ENCODE data around the gene LPA. TPM values are rescaled to one million over a fixed set of nuclear protein-coding genes. Genes with fewer than 3 reads are reported as not detected.
"Not testable (repeated sequence)": the region's sequence is repeated elsewhere in the genome, so short reads cannot be mapped to it uniquely, and the experiment has no call there.

LPA gene
- total RNA-seq, 4 donors from 2014 or later, result 0.22 to 1.2 (median 0.70) TPM

GRCh38 chr6:160679402-160679769, 15.3 kb upstream of the LPA start:
- Histone ChIP-seq H3K27ac (peak overlapping the region in 1 of 4 donors; percentile 32), H3K9me3 (no peaks in the 10 kb centered on the region), H3K27me3 (peaks cover 0 to 5% (median 0%) of the 10 kb centered on the region in 4 donors), H3K4me1 (peaks cover 0 to 14% (median 0%) of the 10 kb centered on the region in 3 donors), H3K4me3 (peak overlapping the region; percentile 31 to 53 (median 47)), H3K36me3 (no peaks in the 10 kb centered on the region)
- WGBS, 2 donors, result 3 to 10% methylated on average over 11 to 14 of the region's 14 CpGs
- peak in 3 of 6 experiments; percentile 13 to 47 (median 23) for TF ChIP-seq CTCF (IDR thresholded peaks at IDR 0.05)
- no peak for TF ChIP-seq POLR2A (IDR thresholded peaks at IDR 0.05)
- intact Hi-C loops (cut with DNase I), result no loop called here
- no peak for DNase-seq

- H3K4me3 ChIP-seq, result peak overlapping the region; percentile 31 to 53 (median 47)
- no peak for TF ChIP-seq CTCF (IDR thresholded peaks at IDR 0.05)
- TF ChIP-seq POLR2A (IDR thresholded peaks at IDR 0.05), result no peak
- 6 to 35% methylated on average over 8 to 28 of the region's 42 CpGs for WGBS, 2 donors
Observed at GRCh38 chr6:160678744-160679401, 14.8 kb upstream of the LPA start.

GRCh38 chr6:160678230-160678629, 14.2 kb upstream of the LPA start:
- Histone ChIP-seq H3K9me3 (no peaks in the 10 kb centered on the region), H3K27ac (no peak overlapping the region), H3K4me1 (peaks cover 0 to 14% (median 0%) of the 10 kb centered on the region in 3 donors), H3K4me3 (no peak overlapping the region), H3K27me3 (peaks cover 0 to 5% (median 0%) of the 10 kb centered on the region in 4 donors), H3K36me3 (no peaks in the 10 kb centered on the region)
- DNase-seq, result no peak
- no peak for TF ChIP-seq POLR2A (IDR thresholded peaks at IDR 0.05)
- intact Hi-C loops (cut with DNase I), result no loop called here
- 35 to 46% methylated on average over 3 to 4 of the region's 4 CpGs for WGBS, 2 donors

More at GRCh38 chr6:160678744-160679401, 14.8 kb upstream of the LPA start:
- Histone ChIP-seq H3K36me3 (no peaks in the 10 kb centered on the region), H3K27me3 (peaks cover 0 to 5% (median 0%) of the 10 kb centered on the region in 4 donors), H3K27ac (peak overlapping the region in 1 of 4 donors; percentile 32), H3K9me3 (no peaks in the 10 kb centered on the region), H3K4me1 (peaks cover 0 to 14% (median 0%) of the 10 kb centered on the region in 3 donors)
- no peak for DNase-seq
- intact Hi-C loops (cut with DNase I), result no loop called here

GRCh38 chr6:160676418-160676817, 12.3 kb upstream of the LPA start:
- DNase-seq; H3K27me3 ChIP-seq; H3K27ac ChIP-seq; H3K9me3 ChIP-seq; H3K36me3 ChIP-seq; intact Hi-C loops (cut with DNase I); H3K4me3 ChIP-seq: not testable (repeated sequence)
- H3K4me1 ChIP-seq, result peaks cover 0 to 14% (median 0%) of the 10 kb centered on the region in 3 donors
- 88 to 94% methylated on average over 4 to 5 of the region's 5 CpGs for WGBS, 2 donors

GRCh38 chr6:160668589-160668988, 4.5 kb upstream of the LPA start:
- 66 to 68% methylated on average over 2 of the region's 2 CpGs for WGBS, 2 donors
- H3K27me3 ChIP-seq, result no peaks in the 10 kb centered on the region
- H3K9me3 ChIP-seq, result no peaks in the 10 kb centered on the region
- DNase-seq, result no peak
- intact Hi-C loops (cut with DNase I), result no loop called here
- no peaks in the 10 kb centered on the region for H3K4me1 ChIP-seq
- no peak overlapping the region for H3K4me3 ChIP-seq
- no peak overlapping the region for H3K27ac ChIP-seq
- no peaks in the 10 kb centered on the region for H3K36me3 ChIP-seq
- TF ChIP-seq POLR2A (IDR thresholded peaks at IDR 0.05) (no peak), CTCF (IDR thresholded peaks at IDR 0.05) (no peak)

- Histone ChIP-seq H3K4me1 (no peaks in the 10 kb centered on the region), H3K27ac (no peak overlapping the region), H3K36me3 (no peaks in the 10 kb centered on the region), H3K4me3 (no peak overlapping the region), H3K9me3 (no peaks in the 10 kb centered on the region), H3K27me3 (no peaks in the 10 kb centered on the region)
- TF ChIP-seq POLR2A (IDR thresholded peaks at IDR 0.05) (no peak), CTCF (IDR thresholded peaks at IDR 0.05) (peak in 4 of 6 experiments; percentile 15 to 58 (median 33))
- 42 to 43% methylated on average over 6 to 7 of the region's 9 CpGs for WGBS, 2 donors
- intact Hi-C loops (cut with DNase I), result no loop called here
- no peak for DNase-seq
Observed at GRCh38 chr6:160667639-160668481, 3.8 kb upstream of the LPA start.
